ENCODE results near the gene DNAJC15.

DNA sequence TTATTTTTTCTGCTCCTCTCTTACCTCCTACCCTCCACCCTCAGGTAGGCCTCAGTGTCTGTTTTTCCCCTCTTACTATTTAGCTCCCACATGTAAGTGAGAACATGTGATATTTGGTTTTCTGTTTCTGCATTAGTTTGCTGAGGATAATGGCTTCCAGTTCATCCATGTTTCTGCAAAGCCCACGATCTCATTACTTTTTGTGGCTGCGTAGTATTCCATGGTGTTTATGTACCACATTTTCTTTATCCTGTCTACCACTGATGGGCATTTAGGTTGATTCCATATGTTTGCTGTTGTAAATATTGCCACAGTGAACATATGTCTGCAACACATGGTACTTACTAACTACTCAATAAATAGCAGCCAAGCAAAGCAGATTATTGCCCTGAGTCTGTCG lies 56.8 kb downstream of the DNAJC15 start:
- TF ChIP-seq, protein P1, sequence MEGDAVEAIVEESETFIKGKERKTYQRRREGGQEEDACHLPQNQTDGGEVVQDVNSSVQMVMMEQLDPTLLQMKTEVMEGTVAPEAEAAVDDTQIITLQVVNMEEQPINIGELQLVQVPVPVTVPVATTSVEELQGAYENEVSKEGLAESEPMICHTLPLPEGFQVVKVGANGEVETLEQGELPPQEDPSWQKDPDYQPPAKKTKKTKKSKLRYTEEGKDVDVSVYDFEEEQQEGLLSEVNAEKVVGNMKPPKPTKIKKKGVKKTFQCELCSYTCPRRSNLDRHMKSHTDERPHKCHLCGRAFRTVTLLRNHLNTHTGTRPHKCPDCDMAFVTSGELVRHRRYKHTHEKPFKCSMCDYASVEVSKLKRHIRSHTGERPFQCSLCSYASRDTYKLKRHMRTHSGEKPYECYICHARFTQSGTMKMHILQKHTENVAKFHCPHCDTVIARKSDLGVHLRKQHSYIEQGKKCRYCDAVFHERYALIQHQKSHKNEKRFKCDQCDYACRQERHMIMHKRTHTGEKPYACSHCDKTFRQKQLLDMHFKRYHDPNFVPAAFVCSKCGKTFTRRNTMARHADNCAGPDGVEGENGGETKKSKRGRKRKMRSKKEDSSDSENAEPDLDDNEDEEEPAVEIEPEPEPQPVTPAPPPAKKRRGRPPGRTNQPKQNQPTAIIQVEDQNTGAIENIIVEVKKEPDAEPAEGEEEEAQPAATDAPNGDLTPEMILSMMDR (IDR thresholded peaks at IDR 0.05), result no peak
- no peak for TF ChIP-seq POLR2A (IDR thresholded peaks at IDR 0.05)

Data from lower leg skin (tissue), 3 donors.